HepG2 (cell line): ENCODE data around the gene UPF3B. TPM values are rescaled to one million over a fixed set of nuclear protein-coding genes. Genes with fewer than 3 reads are reported as not detected.

ENCODE experiments used
- CEBPZ ChIP-seq: IDR thresholded peaks from 2 replicates; pipeline ENCODE4 v1.6.1; 2012; ENCODE audit warnings: low read length, improper control_type of control experiment
- GABPB1 ChIP-seq: IDR thresholded peaks from 2 replicates; pipeline ENCODE4 v1.6.1; 2016; ENCODE audit warnings: mild to moderate bottlenecking, missing genetic modification reagents, moderate library complexity, missing compliant biosample characterization
- HOXD1 ChIP-seq: sonication (generic); formaldehyde crosslinking; IDR thresholded peaks from 2 replicates; pipeline ENCODE4 v1.5.0; 2020; ENCODE audit warnings: missing genetic modification reagents
- MTA1 ChIP-seq: sonication (generic); formaldehyde crosslinking; IDR thresholded peaks from 2 replicates; pipeline ENCODE4 v1.4.0; 2020; ENCODE audit warnings: missing genetic modification reagents, mild to moderate bottlenecking, borderline replicate concordance
- ONECUT2 ChIP-seq: sonication (generic); formaldehyde crosslinking; IDR thresholded peaks from 2 replicates; pipeline ENCODE4 v1.4.0; 2020; ENCODE audit warnings: missing genetic modification reagents
- SP5 ChIP-seq: IDR thresholded peaks from 2 replicates; pipeline ENCODE4 v1.6.1; 2016; ENCODE audit warnings: low read depth, borderline replicate concordance
- ZBTB40 ChIP-seq, 2 experiments: fragments of 450-650 bp in 1 of 2; sonication (generic) in 1 of 2; formaldehyde crosslinking in 1 of 2; IDR thresholded peaks; 2 replicates each; pipeline versions ENCODE4 v1.6.1 to v1.8.0; 2016 to 2022; ENCODE audit warnings: antibody characterized with exemption in 1 of 2, mild to moderate bottlenecking in 1 of 2, missing genetic modification reagents in 1 of 2
- ZNF260 ChIP-seq: sonication (generic); formaldehyde crosslinking; IDR thresholded peaks from 2 replicates; pipeline ENCODE4 v1.4.0; 2020; ENCODE audit warnings: missing genetic modification reagents, low read depth, mild to moderate bottlenecking, borderline replicate concordance
- ZNF331 ChIP-seq: sonication (generic); formaldehyde crosslinking; IDR thresholded peaks from 2 replicates; pipeline ENCODE4 v1.4.0; 2020; ENCODE audit warnings: missing genetic modification reagents
- ZNF382 ChIP-seq: sonication (generic); formaldehyde crosslinking; IDR thresholded peaks from 2 replicates; pipeline ENCODE4 v1.5.0; 2020; ENCODE audit warnings: missing genetic modification reagents, mild to moderate bottlenecking, borderline replicate concordance
- ZNF687 ChIP-seq: sonication (generic); formaldehyde crosslinking; IDR thresholded peaks from 2 replicates; pipeline ENCODE4 v1.5.1; 2020; ENCODE audit warnings: mild to moderate bottlenecking, missing genetic modification reagents, moderate library complexity
- polyA plus RNA-seq, 8 experiments: library from polyadenylated mRNA; depleted of rRNA in 3 of 8; stranded (reverse) in 7 of 8; unstranded in 1 of 8; fragments of >200 nt; fragmentation: Illumina TruSeq in 4 of 8; extraction: Trizol in 4 of 8; gene quantifications; 2 replicates each; pipeline versions ENCODE4 v1.2.1 to v1.2.3, GENCODE V29; 2011 to 2016; ENCODE audit warnings: low read depth in 4 of 8, missing spikeins in 1 of 8, mixed read lengths in 1 of 8; ENCODE audit not compliant: insufficient read depth in 1 of 8
- total RNA-seq, 5 experiments: library from RNA; depleted of rRNA; stranded (reverse); fragments of >200 nt; fragmentation: Illumina TruSeq; extraction: Trizol; gene quantifications; 2 replicates each; pipeline ENCODE4 v1.2.3, GENCODE V29; 2016; ENCODE audit warnings: low read depth in 1 of 5

UPF3B gene
- total and polyA plus RNA-seq, 2 of the 13 experiments (the other 11 are each of a cell fraction or from before 2014, with no cell fraction given): 5.2 to 7.2 TPM

- TF ChIP-seq ZBTB40 (IDR thresholded peaks at IDR 0.05): no peak
- no peak for TF ChIP-seq ZBTB40 (CRISPR knock-in tag; IDR thresholded peaks at IDR 0.05)
- TF ChIP-seq GABPB1 (CRISPR knock-in tag): no peak
- no peak for TF ChIP-seq CEBPZ
- no peak for TF ChIP-seq MTA1 (CRISPR knock-in tag)
- peak; percentile 18; the same call in 1 of the 2 replicates for TF ChIP-seq ZNF331 (CRISPR knock-in tag)
- peak; percentile 63 for TF ChIP-seq ZNF687 (CRISPR knock-in tag)
- TF ChIP-seq SP5 (CRISPR knock-in tag): peak; percentile 38; the same call in 1 of the 2 replicates
- no peak for TF ChIP-seq HOXD1 (CRISPR knock-in tag)
- no peak for TF ChIP-seq ZNF260 (CRISPR knock-in tag)
- TF ChIP-seq ONECUT2: no peak
- no peak for TF ChIP-seq ZNF382 (CRISPR knock-in tag)
Measured at GRCh38 chrX:119887721-119888425, 35.1 kb upstream of the UPF3B start (continued).
